ENCODE results near the gene THAP11. TPM values are rescaled to one million over a fixed set of nuclear protein-coding genes. Genes with fewer than 3 reads are reported as not detected.

Gene THAP11
- total and polyA plus RNA-seq, 2 of the 4 experiments (the other 2 are of a cell fraction): 13.3 to 14.5 TPM

DNA sequence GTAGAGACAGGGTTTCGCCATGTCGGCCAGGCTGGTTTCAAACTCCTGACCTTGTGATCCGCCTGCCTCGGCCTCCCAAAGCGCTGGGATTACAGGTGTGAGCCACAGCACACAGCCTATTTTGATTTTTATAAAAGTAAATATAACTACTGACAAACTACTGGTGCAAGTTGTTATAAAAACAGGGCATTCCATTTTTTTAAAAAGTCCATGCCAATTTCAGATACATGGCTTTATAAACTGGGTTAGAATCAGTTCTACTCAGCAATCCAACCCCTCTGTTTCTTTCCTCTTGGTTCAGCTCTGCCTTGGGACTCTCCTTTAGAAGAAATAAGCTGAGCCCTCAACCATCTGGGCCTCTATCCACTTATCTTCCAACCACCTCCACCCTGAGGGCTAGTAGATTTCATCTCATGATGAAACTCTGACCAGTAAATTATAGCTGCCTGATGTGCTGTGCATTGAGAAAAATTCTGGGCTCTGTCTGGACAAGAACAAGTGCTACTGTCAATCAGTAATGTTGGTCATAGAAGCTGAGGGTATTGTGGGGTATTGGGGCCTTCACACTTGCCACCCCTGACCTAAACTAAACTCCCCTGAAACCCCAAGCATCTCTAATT is 45.9 kb upstream of the THAP11 start:
- H3K4ac ChIP-seq (ENCODE audit: low read depth, low read length): no peak overlapping the region
- H2AFZ ChIP-seq (replicated peaks; ENCODE audit: low read length, poor library complexity): no peak overlapping the region
- H4K8ac ChIP-seq (ENCODE audit: low read depth in 2 of 2, low read length in 2 of 2): no peak overlapping the region
- H3K23ac ChIP-seq (ENCODE audit: low read depth, low read length): no peak overlapping the region
- H3K36me3 ChIP-seq (ENCODE audit: control insufficient read depth, insufficient read depth, low read length): peaks cover 8% of the 10 kb centered on the region
- no peak overlapping the region for H4K5ac ChIP-seq (ENCODE audit: low read depth, low read length)
- no peak overlapping the region for H2BK5ac ChIP-seq (ENCODE audit: low read depth, low read length, poor library complexity, severe bottlenecking)
- H2BK20ac ChIP-seq (ENCODE audit: low read depth, low read length): no peak overlapping the region
- no peaks in the 10 kb centered on the region for H3K4me1 ChIP-seq (ENCODE audit: control insufficient read depth, insufficient read depth, low read length)
- peaks cover 11% of the 10 kb centered on the region for H3K9me1 ChIP-seq (ENCODE audit: insufficient read depth, low read length)
- H2BK120ac ChIP-seq (ENCODE audit: low read depth, low read length): no peak overlapping the region
- peaks cover 29% of the 10 kb centered on the region for H4K20me1 ChIP-seq (ENCODE audit: insufficient read depth, low read length)
- no peak overlapping the region for H4K91ac ChIP-seq (ENCODE audit: insufficient read depth, low read depth, low read length)
- DNase-seq (no peak), ATAC-seq (ENCODE audit: low read depth) (no peak)
- H3K4me3 ChIP-seq (ENCODE audit: insufficient read depth, low read depth, low read length): no peak overlapping the region
- WGBS, 2 experiments (ENCODE audit: extremely low coverage in 2 of 2, insufficient read length in 1 of 2): no CpG with 5 or more reads among the region's 5 CpGs
- peaks cover 38 to 71% of the 10 kb centered on the region in 2 experiments for H3K79me1 ChIP-seq (ENCODE audit: low read depth in 1 of 2, low read length in 2 of 2)
- H3K56ac ChIP-seq (ENCODE audit: extremely low read depth, insufficient read depth, low read length): no peak overlapping the region
- H3K27ac ChIP-seq (ENCODE audit: insufficient read depth, low read length): no peak overlapping the region
- POLR2A ChIA-PET (ENCODE audit: unreplicated experiment): no interaction called here
- no peak overlapping the region for H2BK15ac ChIP-seq (ENCODE audit: low read depth, low read length)
- no peaks in the 10 kb centered on the region for H3K27me3 ChIP-seq (ENCODE audit: control insufficient read depth, insufficient read depth, low read length)
- no peak overlapping the region for H3K4me2 ChIP-seq (ENCODE audit: low read depth, low read length)
- H3K9me3 ChIP-seq (ENCODE audit: control insufficient read depth, insufficient read depth, low read length): no peaks in the 10 kb centered on the region
- no peak overlapping the region for H3K9ac ChIP-seq (ENCODE audit: low read depth, low read length)
- TF ChIP-seq SMC3 (IDR thresholded peaks at IDR 0.05; ENCODE audit: low read depth, low read length) (no peak), MXI1 (IDR thresholded peaks at IDR 0.05; ENCODE audit: borderline replicate concordance, low read depth, low read length) (no peak), RAD21 (IDR thresholded peaks at IDR 0.05; ENCODE audit: low read length) (no peak), FOS (IDR thresholded peaks at IDR 0.05; ENCODE audit: low read depth, low read length) (no peak), BHLHE40 (IDR thresholded peaks at IDR 0.05; ENCODE audit: low read depth, low read length) (no peak), MAZ (IDR thresholded peaks at IDR 0.05; ENCODE audit: borderline replicate concordance, low read depth, low read length) (no peak), RFX5 (IDR thresholded peaks at IDR 0.05; ENCODE audit: low read depth, low read length) (no peak), USF2 (IDR thresholded peaks at IDR 0.05; ENCODE audit: low read depth, low read length) (no peak), CEBPB (IDR thresholded peaks at IDR 0.05; ENCODE audit: low read depth, low read length) (no peak)
- TF ChIP-seq, protein P1, sequence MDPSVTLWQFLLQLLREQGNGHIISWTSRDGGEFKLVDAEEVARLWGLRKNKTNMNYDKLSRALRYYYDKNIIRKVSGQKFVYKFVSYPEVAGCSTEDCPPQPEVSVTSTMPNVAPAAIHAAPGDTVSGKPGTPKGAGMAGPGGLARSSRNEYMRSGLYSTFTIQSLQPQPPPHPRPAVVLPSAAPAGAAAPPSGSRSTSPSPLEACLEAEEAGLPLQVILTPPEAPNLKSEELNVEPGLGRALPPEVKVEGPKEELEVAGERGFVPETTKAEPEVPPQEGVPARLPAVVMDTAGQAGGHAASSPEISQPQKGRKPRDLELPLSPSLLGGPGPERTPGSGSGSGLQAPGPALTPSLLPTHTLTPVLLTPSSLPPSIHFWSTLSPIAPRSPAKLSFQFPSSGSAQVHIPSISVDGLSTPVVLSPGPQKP (IDR thresholded peaks at IDR 0.05; ENCODE audit: borderline replicate concordance, low read depth, low read length): no peak
- intact Hi-C loops (cut with micrococcal nuclease) (no loop called here), dilution Hi-C loops (cut with HindIII; ENCODE audit: low sequenced_read_pairs, unreplicated experiment) (no loop called here), in situ Hi-C loops (cut with MboI; ENCODE audit: low sequenced_read_pairs) (no loop called here)
- H3K14ac ChIP-seq (replicated peaks; ENCODE audit: low read depth, low read length): no peak overlapping the region
- no peak overlapping the region for H2AK5ac ChIP-seq (ENCODE audit: low read depth, low read length)
- no TSS peak for BruUV-seq (replicated peaks)
- H3K18ac ChIP-seq (ENCODE audit: low read depth, low read length): no peak overlapping the region
- CTCF ChIA-PET: no interaction called here
- H2AK9ac ChIP-seq (replicated peaks; ENCODE audit: low read depth, low read length, poor library complexity): no peak overlapping the region
